SK-N-SH (cell line): ENCODE data around the gene INAVA. TPM values are rescaled to one million over a fixed set of nuclear protein-coding genes. Genes with fewer than 3 reads are reported as not detected.

Experiments
- CTCF ChIA-PET: fragments of 300-600, 350-600 bp; formaldehyde crosslinking; extraction: SDS; loops from one replicate; lab custom pipeline; 2021; lab: Yijun Ruan, JAX
- POLR2A ChIA-PET: fragments of 350-600 bp; sonication (Branson Sonifier 250); formaldehyde crosslinking; extraction: SDS; loops from one replicate; lab custom pipeline; 2020; ENCODE audit warnings: antibody characterized with exemption, inconsistent platforms; lab: Yijun Ruan, JAX
- DNase-seq: peaks from one replicate; pipeline ENCODE4 v3.0.0; 2012
- H2AFZ ChIP-seq: fragments of 200-600 bp; sonication (generic); 2 replicates; pipeline ENCODE4 v1.8.1; 2016; ENCODE audit warnings: antibody characterized with exemption, mild to moderate bottlenecking, low read depth
- H3F3A ChIP-seq: fragments of 200-600 bp; sonication (generic); replicated peaks from 2 replicates; pipeline ENCODE3; 2016; ENCODE audit warnings: antibody characterized with exemption, mild to moderate bottlenecking; ENCODE audit not compliant: insufficient read depth
- H3K27ac ChIP-seq, 2 experiments: fragments of 200-500 bp in 1 of 2; fragments of 200-600 bp in 1 of 2; sonication (Bioruptor generic) in 1 of 2; sonication (generic), shearing (Covaris generic) in 1 of 2; 2 replicates each; pipeline versions ENCODE4 v1.5.1 to v1.6.1; 2014 to 2016; ENCODE audit warnings: low read depth in 2 of 2, inconsistent platforms in 1 of 2, low read length in 1 of 2, mild to moderate bottlenecking in 1 of 2, mixed read lengths in 1 of 2
- H3K27me3 ChIP-seq: fragments of 200-600 bp; sonication (generic), shearing (Covaris generic); 2 replicates; pipeline ENCODE4 v1.6.1; 2016; ENCODE audit warnings: mixed run types; ENCODE audit not compliant: insufficient read depth
- H3K36me3 ChIP-seq, 2 experiments: fragments of 200-500 bp in 1 of 2; fragments of 200-600 bp in 1 of 2; sonication (Bioruptor generic) in 1 of 2; sonication (generic) in 1 of 2; replicated peaks in 1 of 2; 2 replicates each; pipeline versions ENCODE3 to v1.5.1; 2014 to 2016; ENCODE audit warnings: low read length in 1 of 2, mild to moderate bottlenecking in 1 of 2; ENCODE audit not compliant: insufficient read depth in 2 of 2, control insufficient read depth in 1 of 2
- H3K4me1 ChIP-seq, 2 experiments: fragments of 200-500 bp in 1 of 2; fragments of 200-600 bp in 1 of 2; sonication (Bioruptor generic) in 1 of 2; sonication (generic), shearing (Covaris generic) in 1 of 2; 2 replicates each; pipeline versions ENCODE4 v1.5.1 to v1.6.1; 2014 to 2016; ENCODE audit warnings: low read depth in 1 of 2, low read length in 1 of 2, mixed run types in 1 of 2; ENCODE audit not compliant: insufficient read depth in 2 of 2, control insufficient read depth in 1 of 2
- H3K4me2 ChIP-seq: fragments of 200-600 bp; sonication (generic), shearing (Covaris generic); 2 replicates; pipeline ENCODE4 v1.6.1; 2017; ENCODE audit warnings: mixed run types
- H3K4me3 ChIP-seq, 2 experiments: fragments of 200-500 bp in 1 of 2; fragments of 200-600 bp in 1 of 2; sonication (Bioruptor generic) in 1 of 2; sonication (generic), shearing (Covaris generic) in 1 of 2; 2 replicates each; pipeline versions ENCODE4 v1.5.1 to v1.8.1; 2014 to 2016; ENCODE audit warnings: low read depth in 2 of 2, inconsistent platforms in 1 of 2, low read length in 1 of 2, mild to moderate bottlenecking in 1 of 2, mixed read lengths in 1 of 2, moderate library complexity in 1 of 2
- H3K79me2 ChIP-seq: fragments of 200-600 bp; sonication (generic); 2 replicates; pipeline ENCODE4 v1.8.1; 2017; ENCODE audit warnings: mild to moderate bottlenecking; ENCODE audit not compliant: insufficient read depth
- H3K9ac ChIP-seq: fragments of 200-600 bp; sonication (generic); 2 replicates; pipeline ENCODE4 v1.6.1; 2017; ENCODE audit warnings: mixed run types
- H3K9me2 ChIP-seq: fragments of 200-600 bp; sonication (generic); 2 replicates; pipeline ENCODE4 v1.6.1; 2017; ENCODE audit warnings: mixed run types
- H3K9me3 ChIP-seq: fragments of 200-600 bp; sonication (generic); 2 replicates; pipeline ENCODE4 v1.6.1; 2017; ENCODE audit warnings: mixed run types, mild to moderate bottlenecking, moderate library complexity
- H4K20me1 ChIP-seq: fragments of 200-600 bp; sonication (generic); 2 replicates; pipeline ENCODE4 v1.6.1; 2017; ENCODE audit warnings: mild to moderate bottlenecking, mixed run types; ENCODE audit not compliant: insufficient read depth
- ELF1 ChIP-seq: IDR thresholded peaks from 2 replicates; pipeline ENCODE4 v1.4.0; 2012
- MEF2A ChIP-seq: IDR thresholded peaks from 2 replicates; pipeline ENCODE4 v1.4.0; 2012; ENCODE audit warnings: low read depth, borderline replicate concordance
- NFIC ChIP-seq: IDR thresholded peaks from 2 replicates; pipeline ENCODE4 v1.4.0; 2012; ENCODE audit warnings: borderline replicate concordance
- NRF1 ChIP-seq: IDR thresholded peaks from 2 replicates; pipeline ENCODE4 v1.6.1; 2012; ENCODE audit warnings: low read depth, mild to moderate bottlenecking, low read length
- POLR2AphosphoS5 ChIP-seq: IDR thresholded peaks from 2 replicates; pipeline ENCODE4 v1.6.1; 2012; ENCODE audit warnings: low read depth, low read length
- RAD21 ChIP-seq: IDR thresholded peaks from 2 replicates; pipeline ENCODE4 v1.6.1; 2012; ENCODE audit warnings: mild to moderate bottlenecking, low read length
- RCOR1 ChIP-seq: fragments of 150-350 bp; IDR thresholded peaks from 2 replicates; pipeline ENCODE4 v1.6.1; 2017; ENCODE audit warnings: antibody characterized with exemption, low read length
- RXRA ChIP-seq: IDR thresholded peaks from 2 replicates; pipeline ENCODE4 v1.4.0; 2012; ENCODE audit warnings: low read depth, mild to moderate bottlenecking, borderline replicate concordance
- SIN3A ChIP-seq: IDR thresholded peaks from 2 replicates; pipeline ENCODE4 v1.6.1; 2012; ENCODE audit warnings: low read depth, mild to moderate bottlenecking, low read length, moderate library complexity, borderline replicate concordance
- TEAD4 ChIP-seq: IDR thresholded peaks from 2 replicates; pipeline ENCODE4 v1.4.0; 2012; ENCODE audit warnings: mild to moderate bottlenecking, borderline replicate concordance; ENCODE audit not compliant: insufficient read depth
- YY1 ChIP-seq: IDR thresholded peaks from 2 replicates; pipeline ENCODE4 v1.4.0; 2012; ENCODE audit warnings: low read depth, mild to moderate bottlenecking
- WGBS: methylation state at CpG from one replicate; pipeline ENCODE4 v1.1.6; 2017; ENCODE audit warnings: low lambda C conversion rate; 5-methylcytosine and 5-hydroxymethylcytosine counted together
- polyA plus RNA-seq, 3 experiments: library from polyadenylated mRNA; depleted of rRNA; stranded (reverse); fragments of >200 nt; gene quantifications; 2 replicates each; pipeline ENCODE4 v1.2.3, GENCODE V29; 2012
- TF ChIP-seq, protein P1 (sequence below): IDR thresholded peaks from 2 replicates; pipeline ENCODE4 v1.4.0; 2012; ENCODE audit warnings: low read depth, borderline replicate concordance
- TF ChIP-seq, protein P2 (sequence below): IDR thresholded peaks from 2 replicates; pipeline ENCODE4 v1.4.0; 2012; ENCODE audit warnings: low read depth, borderline replicate concordance
- TF ChIP-seq, protein P3 (sequence below): fragments of 200-600 bp; sonication (generic); IDR thresholded peaks from 2 replicates; pipeline ENCODE4 v1.6.1; 2017; ENCODE audit warnings: antibody characterized with exemption, mild to moderate bottlenecking, moderate library complexity
- TF ChIP-seq, protein P4 (sequence below): IDR thresholded peaks from 2 replicates; pipeline ENCODE4 v1.6.1; 2012; ENCODE audit warnings: mild to moderate bottlenecking, low read depth, low read length, moderate library complexity
- TF ChIP-seq, protein P5 (sequence below): IDR thresholded peaks from 2 replicates; pipeline ENCODE4; 2012
- TF ChIP-seq, protein P6 (sequence below): fragments of 150-350 bp; IDR thresholded peaks from 2 replicates; pipeline ENCODE4 v1.6.1; 2016; ENCODE audit warnings: mild to moderate bottlenecking, low read depth, low read length

INAVA gene
- polyA plus RNA-seq, 1 of the 3 experiments (the other 2 are of a cell fraction) = 0.12 TPM

DNA sequence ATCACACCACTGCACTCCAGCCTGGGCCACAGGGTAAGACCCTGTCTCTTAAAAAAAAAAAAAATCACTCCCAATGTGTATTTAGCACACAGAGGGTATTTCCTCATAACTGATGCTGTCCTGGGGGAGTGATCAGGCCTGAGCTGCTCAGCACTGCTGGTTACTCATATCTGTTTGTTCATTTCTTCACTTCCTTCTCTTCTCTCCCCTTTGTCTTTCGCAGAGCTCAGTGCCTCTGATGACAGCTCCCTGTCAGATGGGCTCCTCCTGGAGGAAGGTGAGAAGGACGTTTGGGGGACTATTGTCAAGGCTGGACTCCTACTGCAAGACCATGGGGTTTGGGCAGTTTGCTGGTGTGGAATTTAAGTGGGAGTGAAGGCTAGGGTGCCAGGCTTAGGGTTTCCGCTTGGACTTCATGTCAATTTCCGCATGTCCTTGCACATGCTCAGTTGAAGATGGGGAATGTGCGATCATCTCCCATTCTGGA lies 13.0 kb downstream of the INAVA start:
- Histone ChIP-seq H3F3A (no peaks in the 10 kb centered on the region), H3K9me3 (no peaks in the 10 kb centered on the region), H2AFZ (no peak overlapping the region), H4K20me1 (no peaks in the 10 kb centered on the region), H3K4me3 (no peak overlapping the region), H3K9ac (no peak overlapping the region), H3K4me1 (no peaks in the 10 kb centered on the region), H3K36me3 (no peaks in the 10 kb centered on the region), H3K9me2 (no peaks in the 10 kb centered on the region), H3K27me3 (no peaks in the 10 kb centered on the region), H3K4me2 (no peak overlapping the region), H3K79me2 (no peaks in the 10 kb centered on the region), H3K27ac (no peak overlapping the region)
- 66% methylated on average over 4 of the region's 5 CpGs for WGBS
- CTCF ChIA-PET = interaction anchor here (1.3 kb wide), 1 partner anchor 17 kb away, joined by 6 read pairs; no protein-coding TSS in a partner anchor
- no peak for DNase-seq
- no peak for TF ChIP-seq RXRA
- TF ChIP-seq, protein P1, sequence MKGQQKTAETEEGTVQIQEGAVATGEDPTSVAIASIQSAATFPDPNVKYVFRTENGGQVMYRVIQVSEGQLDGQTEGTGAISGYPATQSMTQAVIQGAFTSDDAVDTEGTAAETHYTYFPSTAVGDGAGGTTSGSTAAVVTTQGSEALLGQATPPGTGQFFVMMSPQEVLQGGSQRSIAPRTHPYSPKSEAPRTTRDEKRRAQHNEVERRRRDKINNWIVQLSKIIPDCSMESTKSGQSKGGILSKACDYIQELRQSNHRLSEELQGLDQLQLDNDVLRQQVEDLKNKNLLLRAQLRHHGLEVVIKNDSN = no peak
- no peak for TF ChIP-seq TEAD4
- TF ChIP-seq NRF1 = no peak
- no peak for TF ChIP-seq RAD21
- no peak for TF ChIP-seq POLR2AphosphoS5
- POLR2A ChIA-PET = no interaction called here

DNA sequence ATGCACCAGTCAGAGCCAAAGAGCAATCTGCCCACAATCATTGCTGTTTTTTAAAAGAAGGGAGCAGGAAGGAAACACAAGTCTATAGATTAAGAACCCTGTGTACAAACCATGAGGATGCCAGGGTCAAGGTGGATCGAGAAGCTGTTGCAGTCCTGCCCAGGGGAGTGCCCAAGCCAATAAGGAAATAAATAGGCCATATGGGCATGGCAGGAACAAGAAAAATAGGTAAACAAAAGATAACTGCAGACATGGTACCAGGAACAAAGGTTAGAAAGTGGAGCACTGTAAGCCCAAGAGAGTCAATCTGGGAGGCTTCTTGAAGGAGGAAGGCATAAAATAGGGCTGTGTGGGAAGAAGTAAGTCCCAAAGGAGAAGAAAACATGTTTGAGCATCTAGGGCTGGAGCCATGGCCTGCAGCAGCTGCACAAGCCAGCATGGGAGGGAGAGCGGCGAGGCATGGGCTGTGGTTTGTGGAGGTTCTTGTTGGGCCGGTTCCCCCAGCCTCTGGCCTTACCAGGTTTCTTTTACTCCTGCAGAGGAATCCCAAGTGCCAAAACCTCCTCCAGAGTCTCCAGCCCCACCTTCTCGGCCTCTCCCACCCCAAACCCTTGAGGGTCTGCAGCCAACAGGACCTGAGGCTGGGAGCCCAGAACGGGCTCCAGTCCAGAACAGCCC lies 13.6 kb downstream of the INAVA start:
- Histone ChIP-seq H3K4me3 (no peak overlapping the region), H3K9ac (no peak overlapping the region), H4K20me1 (no peaks in the 10 kb centered on the region), H3K9me2 (no peaks in the 10 kb centered on the region), H3F3A (no peaks in the 10 kb centered on the region), H2AFZ (no peak overlapping the region), H3K9me3 (no peaks in the 10 kb centered on the region), H3K4me2 (no peak overlapping the region), H3K79me2 (no peaks in the 10 kb centered on the region), H3K36me3 (no peaks in the 10 kb centered on the region), H3K27ac (no peak overlapping the region), H3K27me3 (no peaks in the 10 kb centered on the region), H3K4me1 (no peaks in the 10 kb centered on the region)
- WGBS = 83% methylated on average over 5 of the region's 6 CpGs
- no peak for DNase-seq
- TF ChIP-seq, protein P2, sequence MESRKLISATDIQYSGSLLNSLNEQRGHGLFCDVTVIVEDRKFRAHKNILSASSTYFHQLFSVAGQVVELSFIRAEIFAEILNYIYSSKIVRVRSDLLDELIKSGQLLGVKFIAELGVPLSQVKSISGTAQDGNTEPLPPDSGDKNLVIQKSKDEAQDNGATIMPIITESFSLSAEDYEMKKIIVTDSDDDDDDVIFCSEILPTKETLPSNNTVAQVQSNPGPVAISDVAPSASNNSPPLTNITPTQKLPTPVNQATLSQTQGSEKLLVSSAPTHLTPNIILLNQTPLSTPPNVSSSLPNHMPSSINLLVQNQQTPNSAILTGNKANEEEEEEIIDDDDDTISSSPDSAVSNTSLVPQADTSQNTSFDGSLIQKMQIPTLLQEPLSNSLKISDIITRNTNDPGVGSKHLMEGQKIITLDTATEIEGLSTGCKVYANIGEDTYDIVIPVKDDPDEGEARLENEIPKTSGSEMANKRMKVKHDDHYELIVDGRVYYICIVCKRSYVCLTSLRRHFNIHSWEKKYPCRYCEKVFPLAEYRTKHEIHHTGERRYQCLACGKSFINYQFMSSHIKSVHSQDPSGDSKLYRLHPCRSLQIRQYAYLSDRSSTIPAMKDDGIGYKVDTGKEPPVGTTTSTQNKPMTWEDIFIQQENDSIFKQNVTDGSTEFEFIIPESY = no peak
- no peak for TF ChIP-seq RCOR1
- TF ChIP-seq, protein P3, sequence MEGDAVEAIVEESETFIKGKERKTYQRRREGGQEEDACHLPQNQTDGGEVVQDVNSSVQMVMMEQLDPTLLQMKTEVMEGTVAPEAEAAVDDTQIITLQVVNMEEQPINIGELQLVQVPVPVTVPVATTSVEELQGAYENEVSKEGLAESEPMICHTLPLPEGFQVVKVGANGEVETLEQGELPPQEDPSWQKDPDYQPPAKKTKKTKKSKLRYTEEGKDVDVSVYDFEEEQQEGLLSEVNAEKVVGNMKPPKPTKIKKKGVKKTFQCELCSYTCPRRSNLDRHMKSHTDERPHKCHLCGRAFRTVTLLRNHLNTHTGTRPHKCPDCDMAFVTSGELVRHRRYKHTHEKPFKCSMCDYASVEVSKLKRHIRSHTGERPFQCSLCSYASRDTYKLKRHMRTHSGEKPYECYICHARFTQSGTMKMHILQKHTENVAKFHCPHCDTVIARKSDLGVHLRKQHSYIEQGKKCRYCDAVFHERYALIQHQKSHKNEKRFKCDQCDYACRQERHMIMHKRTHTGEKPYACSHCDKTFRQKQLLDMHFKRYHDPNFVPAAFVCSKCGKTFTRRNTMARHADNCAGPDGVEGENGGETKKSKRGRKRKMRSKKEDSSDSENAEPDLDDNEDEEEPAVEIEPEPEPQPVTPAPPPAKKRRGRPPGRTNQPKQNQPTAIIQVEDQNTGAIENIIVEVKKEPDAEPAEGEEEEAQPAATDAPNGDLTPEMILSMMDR = no peak
- no peak for TF ChIP-seq MEF2A
- no peak for TF ChIP-seq NFIC
- TF ChIP-seq YY1 = no peak
- TF ChIP-seq, protein P4, sequence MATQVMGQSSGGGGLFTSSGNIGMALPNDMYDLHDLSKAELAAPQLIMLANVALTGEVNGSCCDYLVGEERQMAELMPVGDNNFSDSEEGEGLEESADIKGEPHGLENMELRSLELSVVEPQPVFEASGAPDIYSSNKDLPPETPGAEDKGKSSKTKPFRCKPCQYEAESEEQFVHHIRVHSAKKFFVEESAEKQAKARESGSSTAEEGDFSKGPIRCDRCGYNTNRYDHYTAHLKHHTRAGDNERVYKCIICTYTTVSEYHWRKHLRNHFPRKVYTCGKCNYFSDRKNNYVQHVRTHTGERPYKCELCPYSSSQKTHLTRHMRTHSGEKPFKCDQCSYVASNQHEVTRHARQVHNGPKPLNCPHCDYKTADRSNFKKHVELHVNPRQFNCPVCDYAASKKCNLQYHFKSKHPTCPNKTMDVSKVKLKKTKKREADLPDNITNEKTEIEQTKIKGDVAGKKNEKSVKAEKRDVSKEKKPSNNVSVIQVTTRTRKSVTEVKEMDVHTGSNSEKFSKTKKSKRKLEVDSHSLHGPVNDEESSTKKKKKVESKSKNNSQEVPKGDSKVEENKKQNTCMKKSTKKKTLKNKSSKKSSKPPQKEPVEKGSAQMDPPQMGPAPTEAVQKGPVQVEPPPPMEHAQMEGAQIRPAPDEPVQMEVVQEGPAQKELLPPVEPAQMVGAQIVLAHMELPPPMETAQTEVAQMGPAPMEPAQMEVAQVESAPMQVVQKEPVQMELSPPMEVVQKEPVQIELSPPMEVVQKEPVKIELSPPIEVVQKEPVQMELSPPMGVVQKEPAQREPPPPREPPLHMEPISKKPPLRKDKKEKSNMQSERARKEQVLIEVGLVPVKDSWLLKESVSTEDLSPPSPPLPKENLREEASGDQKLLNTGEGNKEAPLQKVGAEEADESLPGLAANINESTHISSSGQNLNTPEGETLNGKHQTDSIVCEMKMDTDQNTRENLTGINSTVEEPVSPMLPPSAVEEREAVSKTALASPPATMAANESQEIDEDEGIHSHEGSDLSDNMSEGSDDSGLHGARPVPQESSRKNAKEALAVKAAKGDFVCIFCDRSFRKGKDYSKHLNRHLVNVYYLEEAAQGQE = no peak
- no peak for TF ChIP-seq SIN3A
- TF ChIP-seq ELF1 = no peak
- TF ChIP-seq, protein P5, sequence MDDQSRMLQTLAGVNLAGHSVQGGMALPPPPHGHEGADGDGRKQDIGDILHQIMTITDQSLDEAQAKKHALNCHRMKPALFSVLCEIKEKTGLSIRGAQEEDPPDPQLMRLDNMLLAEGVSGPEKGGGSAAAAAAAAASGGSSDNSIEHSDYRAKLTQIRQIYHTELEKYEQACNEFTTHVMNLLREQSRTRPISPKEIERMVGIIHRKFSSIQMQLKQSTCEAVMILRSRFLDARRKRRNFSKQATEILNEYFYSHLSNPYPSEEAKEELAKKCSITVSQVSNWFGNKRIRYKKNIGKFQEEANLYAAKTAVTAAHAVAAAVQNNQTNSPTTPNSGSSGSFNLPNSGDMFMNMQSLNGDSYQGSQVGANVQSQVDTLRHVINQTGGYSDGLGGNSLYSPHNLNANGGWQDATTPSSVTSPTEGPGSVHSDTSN = no peak
- TF ChIP-seq, protein P6, sequence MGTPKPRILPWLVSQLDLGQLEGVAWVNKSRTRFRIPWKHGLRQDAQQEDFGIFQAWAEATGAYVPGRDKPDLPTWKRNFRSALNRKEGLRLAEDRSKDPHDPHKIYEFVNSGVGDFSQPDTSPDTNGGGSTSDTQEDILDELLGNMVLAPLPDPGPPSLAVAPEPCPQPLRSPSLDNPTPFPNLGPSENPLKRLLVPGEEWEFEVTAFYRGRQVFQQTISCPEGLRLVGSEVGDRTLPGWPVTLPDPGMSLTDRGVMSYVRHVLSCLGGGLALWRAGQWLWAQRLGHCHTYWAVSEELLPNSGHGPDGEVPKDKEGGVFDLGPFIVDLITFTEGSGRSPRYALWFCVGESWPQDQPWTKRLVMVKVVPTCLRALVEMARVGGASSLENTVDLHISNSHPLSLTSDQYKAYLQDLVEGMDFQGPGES = no peak
- POLR2A ChIA-PET = no interaction called here
- CTCF ChIA-PET = interaction anchor here (1.3 kb wide), 1 partner anchor 18 kb away, joined by 6 read pairs; no protein-coding TSS in a partner anchor
